ENCODE data around the gene POMT2.

The POMT2 gene

DNA sequence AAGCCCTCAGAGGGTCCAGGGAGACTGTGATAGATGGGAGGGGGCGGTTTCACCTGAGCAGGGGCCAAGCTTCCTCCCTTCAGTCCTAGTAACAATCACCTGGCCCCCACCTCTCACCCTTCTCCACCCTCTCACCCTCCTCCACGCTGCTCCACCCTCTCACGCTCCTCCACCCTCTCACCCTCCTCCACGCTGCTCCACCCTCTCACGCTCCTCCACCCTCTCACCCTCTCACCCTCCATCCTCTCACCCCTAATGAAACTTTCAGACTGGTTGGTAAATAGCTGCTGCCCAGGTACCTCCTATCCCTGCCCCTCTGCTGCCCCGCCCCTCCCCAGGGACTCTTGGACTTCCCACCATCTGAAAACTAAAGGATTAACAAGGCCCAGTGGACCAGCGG is 83.9 kb downstream of the POMT2 start:
- no peak for DNase-seq

DNA sequence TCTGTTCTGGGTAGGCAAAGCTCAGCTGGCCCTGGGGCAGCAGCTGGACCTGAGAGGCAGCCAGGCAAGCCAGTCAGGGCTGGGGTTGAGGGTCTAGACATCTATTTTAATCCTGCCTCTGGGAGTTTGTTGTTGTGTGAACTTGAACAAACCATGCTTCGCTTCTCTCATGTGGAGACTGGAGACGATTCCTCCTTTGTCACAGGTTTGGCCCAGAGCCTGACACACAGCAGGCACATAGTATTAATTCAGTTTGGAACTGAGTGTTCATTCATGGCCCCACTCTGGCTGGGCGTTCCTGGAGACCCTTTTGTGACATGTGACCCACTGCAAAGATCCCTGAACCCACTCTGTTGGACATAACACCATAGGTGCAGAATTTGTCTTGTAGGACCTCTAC is 89.0 kb downstream of the POMT2 start:
- DNase-seq, result no peak

DNA sequence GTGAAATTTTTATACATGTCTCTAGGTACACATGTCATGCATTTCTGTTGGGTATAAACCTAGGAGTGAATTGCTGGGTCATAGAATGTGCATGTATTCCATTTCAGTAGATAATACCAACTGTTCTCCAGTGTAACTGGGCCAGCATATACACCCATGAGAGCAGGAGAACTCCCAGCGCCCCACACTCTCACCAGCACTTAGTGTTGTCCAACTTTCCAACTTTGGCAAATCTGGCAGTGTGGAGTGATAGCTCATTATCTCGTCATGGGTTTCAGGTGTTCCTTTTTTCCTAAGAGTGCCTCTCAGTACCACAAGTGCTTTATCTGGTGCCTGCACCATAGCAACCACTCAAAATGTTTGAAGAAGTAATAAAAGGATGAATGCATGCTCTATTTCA is 89.8 kb downstream of the POMT2 start:
- no peak for DNase-seq

DNA sequence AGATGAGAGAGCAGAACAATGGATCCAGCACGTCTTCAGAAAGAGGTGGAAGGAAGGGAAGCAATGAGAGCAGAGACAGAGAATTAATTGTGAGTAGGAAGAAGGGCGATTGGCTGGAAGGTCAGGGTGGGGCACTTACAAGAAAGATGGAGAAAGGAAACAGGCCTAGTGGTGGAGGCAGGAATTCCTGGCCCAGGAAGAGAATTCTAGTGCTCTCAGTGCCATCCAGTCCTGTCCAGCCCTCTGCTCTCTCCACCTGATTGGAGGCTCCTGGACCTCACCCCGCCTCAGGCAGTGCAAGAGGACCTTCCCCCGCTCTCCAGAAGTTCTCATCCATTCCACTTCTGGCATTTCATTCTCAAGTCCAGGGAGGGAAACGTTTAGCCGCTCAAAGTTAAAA is 92.6 kb downstream of the POMT2 start:
- no peak for DNase-seq

DNA sequence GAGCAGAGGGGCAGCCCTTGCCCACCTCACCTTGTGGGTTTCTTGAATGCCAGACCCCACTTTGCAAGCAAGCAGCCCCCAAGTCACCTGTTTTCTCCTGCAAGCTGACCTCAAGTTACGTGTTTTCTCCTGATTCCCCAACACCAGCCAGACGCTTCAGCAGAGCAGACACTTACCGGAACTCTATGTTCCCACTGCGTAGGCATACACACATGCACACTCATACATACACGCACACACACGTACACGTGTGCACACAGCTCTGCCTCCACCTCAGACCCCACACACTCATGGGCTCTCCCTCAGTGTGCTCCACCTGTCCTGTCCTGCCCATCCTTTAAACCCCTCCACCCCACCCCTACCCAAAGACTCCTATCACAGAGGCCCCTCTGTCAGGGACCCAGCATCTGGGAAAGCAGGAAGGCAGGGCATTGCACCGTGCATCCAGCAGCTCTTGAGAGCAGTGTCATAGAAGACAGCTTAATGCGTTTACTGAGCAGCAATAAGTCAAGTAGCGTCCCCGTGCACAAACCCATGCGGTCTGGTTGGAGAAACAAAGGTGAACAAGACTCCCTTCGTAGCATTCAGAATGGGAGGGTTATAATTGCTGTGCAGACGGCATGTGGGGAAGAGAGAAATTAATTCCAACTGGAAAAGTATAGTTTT is 94.7 kb downstream of the POMT2 start:
- no peak for DNase-seq

DNA sequence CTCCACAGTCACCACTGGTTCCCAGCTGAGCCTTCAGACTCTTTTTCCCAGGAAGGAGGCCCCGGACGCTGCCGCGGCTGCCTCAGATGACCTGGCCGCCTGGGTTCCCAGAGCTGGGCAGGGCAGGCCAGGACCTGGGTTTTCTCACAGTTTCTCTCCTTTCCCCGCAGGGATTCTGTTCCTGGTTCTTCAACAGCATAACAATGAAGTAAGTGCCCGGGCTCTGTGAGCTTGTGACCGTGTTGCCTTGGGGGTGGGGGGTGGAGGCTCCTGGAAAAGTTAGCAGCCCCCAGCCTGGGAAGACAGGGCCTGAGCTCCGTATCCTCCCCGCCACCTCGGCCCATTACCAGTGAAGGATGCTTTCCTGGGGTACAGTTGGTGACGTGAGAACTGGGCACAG is 95.4 kb downstream of the POMT2 start:
- no peak for DNase-seq
